HG02852 (cell line): ENCODE results near the gene CREBL2.

ENCODE experiments used
- ATAC-seq: cut with Tn5 transposase; IDR thresholded peaks from one replicate; pipeline ENCODE4 v1.9.1; 2021; ENCODE audit warnings: mild to moderate bottlenecking, moderate library complexity; ENCODE audit not compliant: unreplicated experiment

CREBL2 gene

DNA sequence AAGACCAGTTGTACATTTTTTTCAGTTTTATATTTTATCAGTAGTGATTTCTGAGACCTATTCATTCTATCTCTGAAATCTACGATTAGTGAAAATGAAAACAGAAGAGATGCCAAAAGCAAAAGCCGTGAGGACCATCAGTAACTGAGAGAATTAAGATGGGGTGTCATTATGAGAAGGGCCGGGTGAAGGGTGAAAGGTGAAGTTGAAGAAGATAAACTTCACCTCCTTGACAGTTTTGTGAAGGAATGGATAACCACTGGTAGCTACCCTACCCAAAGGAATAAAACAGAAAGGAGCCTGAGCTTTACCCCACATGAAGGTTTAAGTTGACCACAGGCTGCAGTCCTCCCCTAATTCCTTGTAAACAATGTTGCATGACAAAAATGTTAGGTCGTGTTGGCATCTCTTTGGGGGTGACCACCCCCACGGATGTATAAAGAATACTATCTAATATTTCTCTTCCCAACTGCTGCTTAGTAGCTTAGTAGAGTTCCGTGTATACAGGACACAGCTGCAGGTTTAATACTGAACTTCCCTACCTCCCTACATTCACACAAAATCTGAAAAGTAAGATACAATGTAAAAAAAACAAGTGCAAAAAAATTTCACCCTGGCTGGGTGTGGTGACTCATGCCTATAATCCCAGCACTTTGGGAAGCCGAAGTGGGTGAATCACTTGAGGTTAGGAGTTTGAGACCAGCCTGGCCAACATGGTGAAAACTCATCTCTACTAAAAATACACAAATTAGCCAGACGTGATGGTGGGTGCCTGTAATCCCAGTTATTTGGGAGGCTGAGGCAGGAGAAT, 60.4 kb downstream of the CREBL2 start:
- ATAC-seq, result no peak

DNA sequence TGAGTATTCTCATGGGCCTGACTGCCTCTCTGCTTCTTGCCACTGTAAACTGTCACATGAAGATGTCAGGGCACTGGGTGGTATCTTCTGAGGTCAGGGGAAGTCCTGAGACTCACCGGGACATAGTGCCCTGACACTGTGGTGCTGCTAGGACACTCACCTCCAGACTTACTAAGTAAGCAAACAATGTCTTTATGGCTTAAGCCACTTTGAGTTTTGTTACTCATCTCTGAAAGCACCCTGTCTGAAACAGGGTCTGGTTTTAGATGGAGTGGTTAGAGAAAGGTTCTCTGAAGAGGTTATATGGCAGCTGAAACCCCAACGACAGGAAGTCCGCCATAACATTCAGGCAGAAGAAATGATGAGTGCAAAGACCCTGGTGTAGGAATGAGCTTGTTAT, 61.6 kb downstream of the CREBL2 start:
- ATAC-seq, result no peak

DNA sequence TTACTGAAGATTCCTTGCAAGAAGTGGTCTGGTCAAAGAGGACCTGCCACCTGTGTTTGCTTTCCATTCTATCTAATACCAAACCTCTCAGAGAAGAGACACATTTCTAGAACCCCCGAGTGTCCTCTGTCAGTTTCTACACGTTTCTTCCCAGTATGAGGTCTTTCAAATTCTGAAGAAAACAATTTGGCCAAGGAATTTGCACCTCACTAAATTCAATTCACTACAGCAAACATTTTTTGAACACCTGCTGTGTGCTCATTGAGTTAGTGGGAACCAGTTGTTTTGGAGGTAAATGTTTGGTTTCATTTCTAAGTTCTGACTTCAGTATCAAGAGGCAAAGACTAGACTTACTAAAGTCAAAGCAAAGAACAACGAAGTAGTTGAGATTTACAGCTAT, 64.9 kb downstream of the CREBL2 start:
- no peak for ATAC-seq

DNA sequence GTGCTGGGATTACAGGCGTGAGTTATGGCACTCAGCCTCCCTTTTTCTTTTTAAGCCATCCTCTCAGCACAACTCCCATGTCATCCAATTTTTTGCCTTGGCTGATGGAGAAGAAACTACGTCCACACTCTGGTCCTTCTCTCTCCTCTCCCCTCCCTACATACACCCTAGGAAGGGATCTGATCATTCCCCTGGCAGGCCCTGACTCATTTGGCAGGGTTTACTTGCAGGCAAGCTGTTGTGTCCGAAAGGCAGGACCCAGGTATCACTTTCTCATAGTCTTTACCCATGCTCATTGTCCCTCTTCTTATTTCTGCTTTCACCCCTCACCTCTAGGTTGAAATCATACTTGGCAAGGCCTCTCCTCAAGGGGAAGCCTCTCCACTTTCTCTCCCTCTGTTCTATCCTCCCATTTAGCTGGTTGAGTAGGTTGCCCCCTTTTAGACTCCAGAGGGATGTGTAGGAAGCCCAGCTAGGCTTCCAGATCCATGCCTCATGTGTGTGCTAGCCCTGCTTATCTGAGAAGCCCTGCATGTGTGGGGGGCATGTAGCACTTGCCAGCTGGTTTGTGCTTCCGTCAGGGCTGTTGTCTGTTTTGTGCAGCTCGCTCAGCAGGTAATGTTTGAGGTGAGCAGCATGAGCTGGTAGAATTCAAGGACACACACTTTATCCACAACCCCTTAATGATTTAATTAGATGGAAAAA, 69.5 kb downstream of the CREBL2 start:
- no peak for ATAC-seq

DNA sequence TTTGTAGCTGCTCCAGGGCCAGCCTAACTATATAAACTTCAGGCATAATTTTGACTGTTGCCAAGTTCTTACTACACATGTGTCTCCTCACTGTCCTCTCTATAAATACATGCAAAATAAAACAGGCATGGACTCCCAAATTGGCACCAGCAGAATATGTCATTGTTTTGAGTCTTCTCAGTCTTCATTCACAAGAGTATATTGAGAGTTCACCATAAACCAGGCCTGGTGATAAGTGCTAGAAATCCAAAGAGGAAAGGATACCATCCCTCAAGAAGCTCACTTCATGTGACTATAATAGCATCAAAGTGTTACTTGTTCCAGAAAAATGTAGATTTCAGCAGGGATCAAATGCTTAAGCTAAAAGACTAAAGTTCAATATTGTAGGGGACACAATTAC, 70.6 kb downstream of the CREBL2 start:
- ATAC-seq, result no peak

DNA sequence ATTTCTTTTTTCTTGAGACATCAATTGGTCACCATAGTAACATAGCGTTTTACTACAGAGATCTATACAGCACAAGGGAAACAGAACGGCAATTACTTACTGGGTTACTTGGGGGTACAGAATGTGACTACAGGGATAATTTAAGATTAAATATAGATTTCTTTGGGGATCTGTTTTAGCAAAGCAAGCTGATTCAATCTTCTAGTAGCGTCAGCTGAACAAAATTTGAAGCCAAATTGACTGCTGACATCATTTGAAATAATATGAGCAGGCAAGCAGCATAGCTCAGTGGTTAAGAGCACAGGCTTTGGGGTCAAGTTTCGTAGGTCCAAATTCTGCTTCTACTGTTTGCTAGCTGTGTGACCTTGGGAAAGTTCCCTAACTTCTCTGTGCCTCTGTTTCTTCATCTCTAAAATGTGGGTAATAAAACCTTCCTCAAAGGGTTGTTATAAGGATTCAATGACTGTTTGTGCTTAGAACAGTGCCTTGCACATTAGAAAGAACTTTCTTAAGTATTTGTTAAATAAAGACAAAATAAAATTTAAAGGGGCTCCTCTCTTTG, 71.5 kb downstream of the CREBL2 start:
- ATAC-seq, result no peak

DNA sequence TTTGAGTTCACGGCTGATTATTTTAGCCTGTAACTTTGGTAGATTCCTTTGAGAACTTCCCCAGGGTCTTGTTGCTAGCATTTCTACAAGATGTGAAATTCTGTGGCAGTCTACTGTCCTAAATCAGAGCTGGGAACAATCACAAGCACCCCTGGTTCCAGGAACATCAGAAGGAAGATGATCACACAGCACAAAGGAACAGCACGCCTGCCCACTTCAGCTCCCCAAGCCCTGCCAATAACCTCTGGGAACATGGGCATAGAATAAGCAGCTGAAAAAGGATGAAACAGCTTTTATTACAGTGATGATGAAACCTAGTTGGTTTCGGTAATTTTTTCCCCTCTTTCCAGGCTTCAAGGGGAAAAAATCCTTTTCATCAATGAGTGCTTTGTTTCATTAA, 72.0 kb downstream of the CREBL2 start:
- ATAC-seq, result no peak

DNA sequence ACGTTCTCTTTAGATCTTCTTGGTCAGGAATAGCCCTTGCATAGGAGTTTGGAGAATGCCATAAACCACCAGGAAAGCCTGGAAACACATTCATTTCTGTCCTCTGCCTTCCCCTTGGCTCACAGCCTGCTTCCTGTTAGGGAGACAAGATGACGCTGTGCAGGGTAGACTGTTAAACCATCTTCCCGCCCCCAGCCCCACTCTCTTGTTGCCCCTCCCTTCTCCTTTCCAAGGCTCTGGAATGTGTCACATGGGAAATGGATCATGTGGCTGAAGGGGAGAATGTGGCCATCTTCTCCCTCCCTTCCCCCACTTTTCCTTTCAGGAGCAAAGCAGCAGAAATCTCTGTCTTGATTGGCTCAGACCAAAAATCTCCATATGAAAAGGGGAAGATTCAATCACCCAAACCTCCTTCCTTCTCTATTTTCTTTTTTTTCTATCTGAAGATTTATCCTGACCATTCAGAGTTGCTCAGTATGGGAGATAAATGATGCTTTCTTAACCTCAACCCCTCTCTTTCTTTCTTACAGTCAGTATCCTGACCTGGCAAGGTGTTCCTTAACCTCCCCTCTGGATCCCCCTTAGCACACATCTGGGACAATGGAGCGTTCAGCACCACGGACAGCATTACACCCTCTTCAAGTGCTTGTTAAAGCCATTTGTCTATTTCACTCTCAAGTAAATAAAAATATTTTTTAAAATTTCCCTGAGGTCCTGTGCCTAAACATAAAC, 72.9 kb downstream of the CREBL2 start:
- no peak for ATAC-seq

DNA sequence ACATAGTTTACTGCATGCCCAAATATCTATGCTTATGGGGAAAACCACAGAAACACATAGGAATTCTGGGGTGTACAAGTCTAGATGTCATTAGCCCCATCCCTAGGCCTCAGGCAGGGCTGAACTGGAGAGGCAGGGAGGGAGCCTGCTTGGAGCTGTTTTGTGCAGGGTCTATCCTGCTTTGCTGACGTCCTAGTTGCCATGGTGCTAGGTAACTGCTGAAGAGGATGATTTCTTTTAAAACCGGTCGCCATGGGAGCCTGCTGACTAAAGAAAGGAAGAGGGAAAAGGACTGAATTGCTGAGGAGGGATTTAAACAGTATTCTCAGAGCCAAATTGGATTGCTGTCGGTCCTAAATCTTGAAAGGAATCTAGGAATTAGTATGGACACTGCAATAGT, 73.6 kb downstream of the CREBL2 start:
- no peak for ATAC-seq

DNA sequence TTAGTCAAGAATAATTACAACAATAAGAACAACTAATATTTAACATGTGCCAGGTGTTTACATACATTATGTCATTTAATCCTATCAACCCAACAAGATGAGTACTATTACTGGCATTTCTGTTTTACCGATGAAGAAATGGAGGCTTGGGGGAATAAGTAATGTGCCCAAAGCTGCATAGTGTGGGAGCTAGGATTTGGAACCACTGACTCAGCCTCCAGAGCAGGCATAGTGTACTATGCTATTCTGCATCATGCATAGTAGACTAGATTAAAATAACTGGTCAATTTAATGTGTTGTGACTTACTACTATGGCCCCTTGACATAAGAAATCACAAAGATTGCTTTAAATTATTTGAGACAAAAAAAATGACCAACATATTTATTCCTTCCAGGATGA, 74.8 kb downstream of the CREBL2 start:
- no peak for ATAC-seq

DNA sequence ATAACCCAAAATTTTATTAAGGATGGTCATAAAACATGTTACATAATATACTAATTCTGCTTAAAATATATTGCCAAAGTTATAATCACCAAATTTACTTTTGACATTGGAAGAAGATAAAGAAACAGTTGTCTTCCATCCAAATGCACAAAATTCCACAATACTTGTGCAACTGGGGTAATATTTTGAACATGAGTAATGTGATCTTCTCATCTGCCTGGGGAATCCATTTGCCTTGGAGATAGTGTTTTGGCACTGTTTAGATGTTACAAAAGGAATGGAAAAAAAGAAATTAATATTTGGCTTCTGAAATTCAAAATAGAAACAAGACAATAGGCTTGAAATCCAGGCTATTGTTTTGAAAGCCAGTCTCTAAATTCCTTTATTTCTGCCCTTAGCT, 75.2 kb downstream of the CREBL2 start:
- ATAC-seq, result no peak

DNA sequence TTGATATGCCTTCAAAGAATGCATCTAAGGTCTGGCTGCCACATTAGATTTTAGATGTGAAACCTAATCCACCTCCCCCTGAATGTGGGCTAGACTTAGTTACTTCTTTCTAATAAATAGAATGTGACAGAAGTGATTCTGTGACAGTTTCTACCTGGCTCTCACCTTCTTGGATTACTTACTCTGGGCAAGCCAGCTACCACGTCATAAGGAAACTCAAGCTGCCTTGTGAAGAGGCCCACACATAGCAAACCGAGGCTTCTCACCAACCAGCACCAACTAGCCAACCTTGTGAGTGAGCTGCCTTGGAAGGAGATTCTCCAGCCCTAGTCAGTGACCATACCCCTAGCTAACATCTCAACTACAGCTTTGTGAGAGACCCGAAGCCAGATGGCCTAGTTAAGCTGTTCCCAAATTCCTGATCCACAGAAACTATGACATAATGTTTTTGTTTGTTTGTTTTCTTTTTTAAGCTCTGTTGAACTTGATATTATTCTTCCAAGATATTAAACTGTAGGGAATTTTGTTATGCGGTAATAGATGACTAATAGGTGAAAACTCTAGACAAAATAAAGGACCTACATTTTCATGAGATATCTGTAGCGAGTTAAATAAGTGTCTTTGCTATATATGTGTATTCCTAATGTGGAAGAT, 78.1 kb downstream of the CREBL2 start:
- ATAC-seq, result no peak

DNA sequence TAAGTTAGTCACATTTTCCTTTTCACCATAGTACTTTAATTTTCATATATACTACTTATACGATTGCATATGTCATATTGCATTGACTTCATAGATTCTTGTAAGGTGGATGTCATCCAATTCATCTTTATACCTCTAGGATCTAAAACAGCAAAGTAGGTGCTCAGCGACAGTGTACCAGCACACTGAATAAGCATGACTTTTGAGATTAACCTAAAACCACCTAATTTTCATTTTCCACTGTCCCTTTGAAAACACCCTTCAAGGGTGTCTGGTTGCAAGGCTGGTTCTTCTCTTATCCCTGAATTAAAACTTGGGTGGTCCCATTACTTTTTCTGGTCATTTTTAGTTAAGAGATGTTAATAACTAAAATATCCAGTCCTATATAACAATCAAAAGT, 79.9 kb downstream of the CREBL2 start:
- ATAC-seq, result no peak

DNA sequence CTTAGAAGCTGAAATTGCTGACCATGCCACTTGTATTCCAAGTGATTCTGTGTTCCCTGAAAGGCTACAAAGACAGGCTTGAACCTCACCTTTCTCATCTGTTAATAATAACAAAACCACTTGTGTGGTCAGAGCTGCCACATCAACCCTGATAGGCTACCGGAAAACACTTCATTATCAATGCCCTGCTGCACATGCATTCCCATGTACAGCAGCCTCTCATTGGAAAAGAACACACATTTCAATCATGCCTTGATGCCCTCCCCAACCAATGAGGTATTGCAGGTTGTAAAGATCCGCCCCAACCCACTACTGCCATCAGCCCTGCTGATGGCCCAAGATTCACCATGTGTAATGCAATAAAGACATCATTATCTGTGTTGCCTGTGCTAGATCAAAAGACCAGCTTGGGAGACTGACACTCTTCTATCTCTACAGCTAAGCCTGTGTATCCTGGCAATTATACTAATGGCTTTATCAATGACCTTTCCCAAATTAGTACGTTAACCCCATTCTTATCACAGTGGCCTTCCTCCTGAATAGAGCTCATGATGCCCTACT, 81.5 kb downstream of the CREBL2 start:
- no peak for ATAC-seq
